Loucy (cell line): ENCODE results near the gene RNF224.

ENCODE experiments used
- H2AFZ ChIP-seq: fragments of 200-600 bp; sonication (generic); 2 replicates; pipeline ENCODE4 v1.6.0; 2016; ENCODE audit warnings: antibody characterized with exemption, mild to moderate bottlenecking, low read length, moderate library complexity
- H3F3A ChIP-seq: fragments of 200-600 bp; 2 replicates; pipeline ENCODE4 v1.6.0; 2016; ENCODE audit warnings: antibody characterized with exemption, low read depth, mild to moderate bottlenecking
- H3K27me3 ChIP-seq: fragments of 200-600 bp; sonication (generic); 2 replicates; pipeline ENCODE4 v1.6.1; 2014; ENCODE audit warnings: low read length, mild to moderate bottlenecking; ENCODE audit not compliant: insufficient read depth, poor library complexity, severe bottlenecking
- H3K36me3 ChIP-seq: fragments of 200-600 bp; sonication (generic); 2 replicates; pipeline ENCODE4 v1.6.1; 2016; ENCODE audit warnings: low read length; ENCODE audit not compliant: insufficient read depth
- H3K4me1 ChIP-seq: fragments of 200-600 bp; sonication (generic); 2 replicates; pipeline ENCODE4 v1.5.1; 2014; ENCODE audit warnings: low read length, mild to moderate bottlenecking; ENCODE audit not compliant: insufficient read depth, poor library complexity, severe bottlenecking
- H3K4me2 ChIP-seq: fragments of 200-600 bp; sonication (generic); 2 replicates; pipeline ENCODE4 v1.6.0; 2014; ENCODE audit warnings: antibody characterized with exemption, low read length, low read depth, mild to moderate bottlenecking; ENCODE audit not compliant: poor library complexity, severe bottlenecking
- H3K4me3 ChIP-seq: fragments of 200-600 bp; sonication (generic); 2 replicates; pipeline ENCODE4 v1.5.1; 2014; ENCODE audit warnings: low read length, mild to moderate bottlenecking, mixed read lengths; ENCODE audit not compliant: poor library complexity, severe bottlenecking
- H3K79me2 ChIP-seq: fragments of 200-600 bp; sonication (generic); 2 replicates; pipeline ENCODE4 v1.6.1; 2014; ENCODE audit warnings: low read length; ENCODE audit not compliant: insufficient read depth
- H3K9ac ChIP-seq: fragments of 200-600 bp; sonication (generic); 2 replicates; pipeline ENCODE4 v1.6.0; 2014; ENCODE audit warnings: mild to moderate bottlenecking, low read depth, low read length, moderate library complexity; ENCODE audit not compliant: poor library complexity, severe bottlenecking
- H3K9me2 ChIP-seq: fragments of 200-600 bp; sonication (generic); replicated peaks from 2 replicates; pipeline ENCODE4 v1.6.1; 2016; ENCODE audit warnings: low read depth, low read length, mixed read lengths
- H3K9me3 ChIP-seq: fragments of 200-600 bp; sonication (generic); 2 replicates; pipeline ENCODE4 v1.6.1; 2014; ENCODE audit warnings: mild to moderate bottlenecking, antibody characterized with exemption, low read length, low read depth; ENCODE audit not compliant: insufficient read depth
- H4K20me1 ChIP-seq: fragments of 200-600 bp; sonication (generic); 2 replicates; pipeline ENCODE4 v1.6.0; 2014; ENCODE audit warnings: antibody characterized with exemption, low read length, mild to moderate bottlenecking; ENCODE audit not compliant: insufficient read depth, poor library complexity, severe bottlenecking
- CTCF ChIP-seq: fragments of 200-600 bp; sonication (generic); conservative IDR thresholded peaks from 2 replicates; pipeline ENCODE4 v1.5.1; 2014; ENCODE audit warnings: mild to moderate bottlenecking, antibody characterized with exemption, low read length
- EZH2phosphoT487 ChIP-seq: fragments of 200-600 bp; IDR thresholded peaks from 2 replicates; pipeline ENCODE4 v1.6.1; 2018; ENCODE audit warnings: antibody characterized with exemption, mild to moderate bottlenecking, moderate library complexity, borderline replicate concordance

The RNF224 gene

GRCh38 chr9:137276473-137277328 lies 49.4 kb downstream of the RNF224 start:
- Histone ChIP-seq H3K27me3 (no peaks in the 10 kb centered on the region), H3K4me3 (no peak overlapping the region), H3K9ac (no peak overlapping the region), H3K36me3 (no peaks in the 10 kb centered on the region; the same call in 1 of the 2 replicates), H3F3A (no peaks in the 10 kb centered on the region), H3K4me2 (no peak overlapping the region), H3K9me3 (no peaks in the 10 kb centered on the region), H3K79me2 (no peaks in the 10 kb centered on the region), H3K4me1 (no peaks in the 10 kb centered on the region), H2AFZ (no peak overlapping the region), H4K20me1 (peaks cover under 1% of the 10 kb centered on the region), H3K9me2 (no peaks in the 10 kb centered on the region)
- TF ChIP-seq CTCF (no peak), EZH2phosphoT487 (no peak)

- H3K27me3 ChIP-seq: no peaks in the 10 kb centered on the region
- no peaks in the 10 kb centered on the region for H3F3A ChIP-seq
- no peak within 1 kb of the TSS for H3K9ac ChIP-seq
- H3K79me2 ChIP-seq: no peaks in the 10 kb centered on the region
- no peaks in the 10 kb centered on the region for H3K9me3 ChIP-seq
- no peak within 1 kb of the TSS for H2AFZ ChIP-seq
- H3K4me2 ChIP-seq: no peak within 1 kb of the TSS
- H3K36me3 ChIP-seq: no peaks in the 10 kb centered on the region; the same call in 1 of the 2 replicates
- no peak within 1 kb of the TSS for H3K4me3 ChIP-seq
- H3K4me1 ChIP-seq: no peaks in the 10 kb centered on the region
- no peaks in the 10 kb centered on the region for H3K9me2 ChIP-seq
- no peaks in the 10 kb centered on the region for H4K20me1 ChIP-seq
- TF ChIP-seq EZH2phosphoT487 (no peak), CTCF (no peak)
Measured at GRCh38 chr9:137277329-137278041, 50.2 kb downstream of the RNF224 start, which contains the start of gene TOR4A. Gene TOR4A (plus strand): TSS chr9:137277726. CDS start chr9:137278690, 964 bp downstream.

DNA sequence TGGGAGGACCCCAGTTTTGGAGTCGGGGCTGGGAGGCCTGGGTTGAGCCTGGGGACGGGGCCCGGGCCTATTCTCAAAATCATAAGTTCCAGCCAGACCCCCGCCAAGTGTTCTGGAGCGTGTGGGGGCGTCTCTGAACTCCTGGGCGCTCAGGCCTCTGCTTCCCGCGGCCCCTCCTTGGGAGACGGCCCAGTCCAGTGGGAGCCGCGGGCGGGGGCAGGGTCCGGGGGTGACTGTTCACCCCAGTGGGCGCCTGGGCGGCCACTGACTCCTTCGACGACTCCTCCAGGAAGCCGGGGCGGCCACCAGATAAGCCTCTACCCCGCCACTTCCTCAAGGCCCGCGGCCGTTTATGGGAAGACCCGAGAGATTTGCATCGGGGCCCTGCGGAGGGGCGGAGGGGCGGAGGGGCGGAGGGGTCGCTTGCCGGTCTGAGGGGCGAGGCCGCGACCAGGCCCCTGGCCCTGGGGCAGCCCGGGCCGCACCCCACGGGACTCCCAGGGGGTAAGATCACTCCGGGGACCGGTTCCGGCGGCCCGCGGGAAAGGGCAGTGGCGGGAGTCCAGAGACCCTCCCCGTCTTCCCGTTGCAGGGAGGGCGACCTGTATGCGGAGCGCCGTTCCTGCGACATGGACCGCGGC lies 50.9 kb downstream of the RNF224 start:
- H3K27me3 ChIP-seq: no peaks in the 10 kb centered on the region
- TF ChIP-seq EZH2phosphoT487: no peak
- TF ChIP-seq CTCF: no peak
- H3K36me3 ChIP-seq: no peaks in the 10 kb centered on the region; the same call in 1 of the 2 replicates
- no peak overlapping the region for H3K4me3 ChIP-seq
- H3K4me2 ChIP-seq: no peak overlapping the region
- no peaks in the 10 kb centered on the region for H3F3A ChIP-seq
- H3K9me3 ChIP-seq: no peaks in the 10 kb centered on the region
- H3K9ac ChIP-seq: no peak overlapping the region
- no peak overlapping the region for H2AFZ ChIP-seq
- H3K9me2 ChIP-seq: no peaks in the 10 kb centered on the region
- no peaks in the 10 kb centered on the region for H4K20me1 ChIP-seq
- no peaks in the 10 kb centered on the region for H3K79me2 ChIP-seq
- H3K4me1 ChIP-seq: no peaks in the 10 kb centered on the region
